ENCODE results near the gene CARD19. TPM values are rescaled to one million over a fixed set of nuclear protein-coding genes. Genes with fewer than 3 reads are reported as not detected.

The CARD19 gene
- total and polyA plus RNA-seq, 2 of the 8 experiments (the other 6 are each of a cell fraction or from before 2014, with no cell fraction given), result 21.2 to 112 TPM

DNA sequence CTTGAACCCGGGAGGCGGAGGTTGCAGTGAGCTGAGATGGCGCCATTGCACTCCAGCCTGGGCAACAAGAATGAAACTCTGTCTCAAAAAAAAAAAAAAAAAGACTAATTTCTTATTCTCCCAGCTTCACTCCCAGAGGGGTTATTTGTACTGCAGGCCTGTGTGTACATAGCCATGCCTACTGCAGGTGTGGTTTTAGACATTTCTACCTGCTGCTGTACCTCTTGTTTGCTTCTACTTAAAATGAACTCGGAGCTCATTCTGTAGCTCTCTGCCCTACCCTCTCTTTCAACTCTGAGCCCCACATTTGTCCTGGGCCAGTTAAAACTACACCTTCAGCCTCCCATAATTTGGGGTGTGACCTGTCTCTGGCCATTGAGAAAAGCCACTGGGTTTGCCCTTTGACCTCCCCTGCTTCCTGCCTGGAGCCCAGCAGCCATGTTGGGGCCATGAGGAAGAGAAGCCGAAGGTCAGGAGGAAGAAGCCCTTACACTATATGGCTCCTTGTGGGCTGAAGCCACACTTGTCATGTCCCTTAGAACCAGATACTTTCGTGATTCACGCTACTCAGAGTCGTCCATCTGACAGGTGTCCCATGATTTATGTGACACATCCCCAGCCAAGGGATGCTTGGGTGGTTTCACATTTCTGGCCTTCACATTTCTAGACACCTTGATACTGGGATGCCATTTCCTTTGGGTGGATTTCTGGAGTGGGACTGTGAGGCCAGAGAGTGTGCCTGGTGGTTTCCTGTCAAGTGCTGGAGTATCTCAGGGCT lies 9.4 kb upstream of the CARD19 start:
- Histone ChIP-seq H3K14ac (ENCODE audit: insufficient read length) (no peak overlapping the region), H3K23me2 (ENCODE audit: low read depth, low read length) (no peaks in the 10 kb centered on the region), H3K4ac (replicated peaks; ENCODE audit: insufficient read length, low read depth, low read length) (no peak overlapping the region), H4K20me1 (replicated peaks in 1 of 2; ENCODE audit: control insufficient read depth in 1 of 2, insufficient read depth in 2 of 2, low read length in 2 of 2) (no peaks in the 10 kb centered on the region), H2BK5ac (ENCODE audit: low read depth, low read length) (no peak overlapping the region), H3K23ac (ENCODE audit: insufficient read length) (no peak overlapping the region), H3K79me1 (ENCODE audit: low read depth, low read length) (no peaks in the 10 kb centered on the region), H3K4me3 (ENCODE audit: extremely low read depth in 1 of 4, insufficient read depth in 2 of 4, low read depth in 3 of 4, low read length in 4 of 4) (no peak overlapping the region), H3K27ac (ENCODE audit: low read depth, low read length) (no peak overlapping the region), H2BK120ac (replicated peaks; ENCODE audit: low read depth, low read length) (peak overlapping the region; percentile 48), H4K5ac (ENCODE audit: insufficient read length, low read depth, low read length) (no peak overlapping the region), H3K18ac (ENCODE audit: extremely low read depth, low read length) (no peak overlapping the region), H3K27me3 (replicated peaks in 1 of 4; ENCODE audit: control insufficient read depth in 3 of 4, extremely low read depth in 1 of 4, insufficient read depth in 3 of 4, low read length in 3 of 4) (no peaks in the 10 kb centered on the region), H3K9ac (replicated peaks in 1 of 4; ENCODE audit: extremely low read depth in 1 of 4, low read depth in 3 of 4, low read length in 3 of 4) (no peak overlapping the region), H3K9me3 (ENCODE audit: insufficient read depth in 2 of 2, low read depth in 1 of 2, low read length in 1 of 2) (peaks cover 4% of the 10 kb centered on the region in 2 experiments; a peak in 1 of 4 replicates), H4K8ac (ENCODE audit: extremely low read depth, insufficient read depth, low read length) (peak overlapping the region; percentile 63; the same call in 1 of the 2 replicates), H3K79me2 (ENCODE audit: control insufficient read depth in 1 of 2, insufficient read depth in 2 of 2, low read length in 2 of 2) (no peaks in the 10 kb centered on the region), H2BK12ac (ENCODE audit: low read depth, low read length) (no peak overlapping the region), H3K4me2 (ENCODE audit: insufficient read depth in 1 of 2, low read depth in 2 of 2, low read length in 2 of 2) (no peak overlapping the region), H3K36me3 (ENCODE audit: control insufficient read depth in 2 of 4, insufficient read depth in 4 of 4, low read length in 3 of 4) (no peaks in the 10 kb centered on the region), H2AK5ac (ENCODE audit: low read depth, low read length) (no peak overlapping the region), H3K4me1 (replicated peaks in 1 of 4; ENCODE audit: control insufficient read depth in 3 of 4, insufficient read depth in 4 of 4, low read length in 3 of 4) (no peaks in the 10 kb centered on the region; a peak in 1 of 7 replicates), H3K56ac (replicated peaks; ENCODE audit: insufficient read length, low read depth, low read length) (no peak overlapping the region), H2AFZ (ENCODE audit: low read length) (no peak overlapping the region), H2BK15ac (ENCODE audit: low read length) (no peak overlapping the region), H2BK20ac (ENCODE audit: low read length) (no peak overlapping the region), H4K91ac (replicated peaks; ENCODE audit: insufficient read length, low read length) (no peak overlapping the region)
- ChIA-PET CTCF (ENCODE audit: partially characterized antibody) (interaction anchor here (0.7 to 1.6 kb wide), 4 partner anchors 21 to 208 kb away, joined by 3 to 4 read pairs (median 3); no protein-coding TSS in a partner anchor), POLR2A (ENCODE audit: partially characterized antibody) (interaction anchor here (1.8 kb wide), 1 partner anchor 8 kb away, joined by 7 read pairs; no protein-coding TSS in a partner anchor)
- FAIRE-seq, result no peak
- no peak for TF ChIP-seq CBX8 (IDR thresholded peaks at IDR 0.05; ENCODE audit: borderline replicate concordance, low read depth, low read length)
- TF ChIP-seq EP300 (IDR thresholded peaks at IDR 0.05; ENCODE audit: borderline replicate concordance in 1 of 2, low read depth in 2 of 2, low read length in 2 of 2), result no peak
- TF ChIP-seq RFX5 (IDR thresholded peaks at IDR 0.05; ENCODE audit: borderline replicate concordance, low read depth, low read length), result no peak
- TF ChIP-seq SRF (IDR thresholded peaks at IDR 0.05; ENCODE audit: low read depth, low read length), result no peak
- no peak for TF ChIP-seq SIRT6 (IDR thresholded peaks at IDR 0.05; ENCODE audit: low read length)
- no peak for TF ChIP-seq SIX5 (IDR thresholded peaks at IDR 0.05; ENCODE audit: low read depth, low read length)
- WGBS, 2 experiments (ENCODE audit: extremely low coverage in 1 of 2, insufficient coverage in 1 of 2, insufficient read length in 1 of 2, insufficient replicate concordance in 2 of 2, low coverage in 1 of 2, low lambda C conversion rate in 2 of 2, missing lambda C conversion rate in 1 of 2), result 93% methylated on average over 7 of the region's 8 CpGs; no CpG with 5 or more reads in 1 of the 2 experiments
- no peak for DNase-seq (ENCODE audit: low read depth in 1 of 2, low spot score in 2 of 2)

Measured in H1 (cell line).